ENCODE measurements around the gene PRPF40B.

PRPF40B gene

GRCh38 chr12:49623142-49623904 lies at the start of gene PRPF40B:
PRPF40B (plus strand) TSS chr12:49623561; CDS start chr12:49623591, 30 bp downstream.
- TF ChIP-seq ZFX (IDR thresholded peaks at IDR 0.05; ENCODE audit: borderline replicate concordance) (no peak), CTCF (IDR thresholded peaks at IDR 0.05) (peak; percentile 81)
- peak within 1 kb of the TSS; percentile 78 for H3K27ac ChIP-seq

DNA sequence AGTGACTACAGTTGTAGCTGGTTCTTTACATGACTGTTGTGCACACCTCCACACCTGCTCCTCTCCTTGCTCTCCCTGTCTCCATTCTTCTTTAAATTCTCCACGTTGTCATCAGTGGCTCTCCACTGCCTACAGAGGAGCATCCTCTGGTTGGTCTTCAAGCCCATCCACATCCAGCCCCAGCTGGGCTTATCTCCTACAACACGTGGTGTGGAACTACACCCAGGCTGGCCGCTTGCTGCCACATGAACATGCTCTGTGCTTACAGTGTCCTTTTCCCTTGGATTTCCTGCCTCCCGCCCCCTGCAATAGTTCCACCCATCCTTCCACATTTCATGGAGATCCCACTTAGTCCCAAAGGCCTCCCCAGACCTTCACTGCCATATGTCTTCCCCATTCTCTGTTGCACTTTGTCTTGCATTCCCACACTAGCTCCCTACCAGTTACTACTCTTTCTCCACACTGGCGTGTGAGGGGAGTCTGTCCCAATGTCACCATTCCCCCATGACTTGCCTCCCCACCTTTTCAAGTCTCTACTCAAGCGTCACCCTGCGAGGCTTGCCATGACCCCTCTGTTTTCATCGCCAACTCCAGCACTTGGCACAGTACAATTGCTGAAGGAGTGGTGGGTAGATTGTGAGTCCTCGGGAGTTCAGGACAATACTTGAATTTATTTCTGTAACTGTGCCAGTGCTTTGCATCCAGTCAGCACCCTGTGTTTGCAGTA lies 45.6 kb upstream of the PRPF40B start:
- no peak overlapping the region for H3K27ac ChIP-seq
- no peak for TF ChIP-seq ZFX (IDR thresholded peaks at IDR 0.05; ENCODE audit: borderline replicate concordance)

DNA sequence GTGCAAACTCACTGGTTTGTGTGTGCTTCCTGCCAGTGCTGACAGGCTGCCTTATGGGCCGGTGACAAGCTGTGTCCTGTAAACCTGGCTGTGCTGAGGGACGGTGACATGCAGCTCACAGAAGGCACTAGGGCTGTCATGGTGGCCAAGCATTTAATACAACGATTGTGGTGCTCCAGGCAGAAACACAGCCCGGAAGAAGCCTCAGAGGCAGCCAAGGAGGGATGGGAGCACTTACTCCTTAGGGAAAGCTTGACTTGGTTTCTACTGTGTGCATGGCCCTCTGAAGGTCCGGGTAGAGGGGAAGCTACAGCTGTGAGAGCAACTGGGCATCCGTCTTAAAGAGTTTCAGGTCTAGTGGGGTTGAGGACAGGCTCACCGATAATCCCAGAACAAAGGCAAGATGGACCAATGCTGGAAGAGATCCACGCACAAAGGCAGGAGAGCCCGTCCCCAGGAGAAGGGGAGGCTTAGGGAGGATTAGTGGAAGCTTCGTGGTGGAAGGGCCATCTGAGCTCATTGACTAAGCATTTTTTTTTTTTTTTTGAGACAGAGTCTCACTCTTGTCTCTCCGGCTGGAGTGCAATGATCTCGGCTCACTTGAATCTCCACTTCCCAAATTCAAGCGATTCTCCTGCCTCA lies 44.8 kb upstream of the PRPF40B start:
- no peak overlapping the region for H3K27ac ChIP-seq
- TF ChIP-seq ZFX (IDR thresholded peaks at IDR 0.05; ENCODE audit: borderline replicate concordance) (no peak), CTCF (IDR thresholded peaks at IDR 0.05) (no peak)

- peak; percentile 98 for TF ChIP-seq CTCF (IDR thresholded peaks at IDR 0.05)
- TF ChIP-seq ZFX (IDR thresholded peaks at IDR 0.05; ENCODE audit: borderline replicate concordance), result no peak
- H3K27ac ChIP-seq, result no peak overlapping the region
Observed at GRCh38 chr12:49580572-49581535, 42.5 kb upstream of the PRPF40B start.

GRCh38 chr12:49582201-49582600 lies 41.2 kb upstream of the PRPF40B start:
- TF ChIP-seq CTCF (IDR thresholded peaks at IDR 0.05), result no peak
- no peak for TF ChIP-seq ZFX (IDR thresholded peaks at IDR 0.05; ENCODE audit: borderline replicate concordance)
- peak overlapping the region; percentile 14; the same call in 1 of the 2 replicates for H3K27ac ChIP-seq

- TF ChIP-seq CTCF (IDR thresholded peaks at IDR 0.05) (no peak), ZFX (IDR thresholded peaks at IDR 0.05; ENCODE audit: borderline replicate concordance) (no peak)
- peak overlapping the region; percentile 14; the same call in 1 of the 2 replicates for H3K27ac ChIP-seq
Observed at GRCh38 chr12:49582850-49583249, 40.5 kb upstream of the PRPF40B start.
